Measurements from ENCODE around the gene STT3B.

Gene STT3B

GRCh38 chr3:31635545-31635944 is 102.8 kb downstream of the STT3B start:
- no peak for TF ChIP-seq CTCF (IDR thresholded peaks at IDR 0.05; ENCODE audit: insufficient read depth, low read length, poor library complexity, severe bottlenecking)
- H3K27me3 ChIP-seq (replicated peaks; ENCODE audit: control insufficient read depth, insufficient read depth, low read length), result no peaks in the 10 kb centered on the region
- H3K36me3 ChIP-seq (ENCODE audit: control insufficient read depth, insufficient read depth, low read length), result peaks cover 2% of the 10 kb centered on the region
- DNase-seq (ENCODE audit: extremely low read depth, insufficient read length), result no peak
- no peak overlapping the region for H3K4me3 ChIP-seq (replicated peaks; ENCODE audit: low read depth, low read length)

DNA sequence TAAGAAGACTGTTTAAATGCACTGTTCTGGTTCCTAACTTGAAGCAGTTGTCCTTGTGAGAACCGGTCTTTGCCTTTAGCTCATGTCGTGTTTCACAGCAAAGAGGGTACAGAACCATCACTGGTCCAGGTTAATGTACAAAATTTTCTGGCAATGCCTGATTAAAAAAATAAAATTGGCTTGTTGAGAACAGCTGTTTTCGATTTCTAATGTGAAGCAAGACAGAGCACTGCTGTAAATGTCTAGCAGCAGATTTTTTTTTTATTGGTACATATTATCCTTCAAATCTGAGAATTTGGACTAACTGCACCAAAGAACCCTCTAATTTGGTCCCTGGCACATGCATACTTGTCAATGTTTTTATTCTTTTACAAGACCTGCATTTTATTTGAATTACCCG is 103.3 kb downstream of the STT3B start:
- TF ChIP-seq CTCF (IDR thresholded peaks at IDR 0.05; ENCODE audit: insufficient read depth, low read length, poor library complexity, severe bottlenecking), result no peak
- Histone ChIP-seq H3K27me3 (replicated peaks; ENCODE audit: control insufficient read depth, insufficient read depth, low read length) (no peaks in the 10 kb centered on the region), H3K4me3 (replicated peaks; ENCODE audit: low read depth, low read length) (no peak overlapping the region), H3K36me3 (ENCODE audit: control insufficient read depth, insufficient read depth, low read length) (peaks cover 2% of the 10 kb centered on the region)
- DNase-seq (ENCODE audit: extremely low read depth, insufficient read length), result no peak

- Histone ChIP-seq H3K36me3 (ENCODE audit: control insufficient read depth, insufficient read depth, low read length) (no peaks in the 10 kb centered on the region), H3K27me3 (replicated peaks; ENCODE audit: control insufficient read depth, insufficient read depth, low read length) (no peaks in the 10 kb centered on the region), H3K4me3 (replicated peaks; ENCODE audit: low read depth, low read length) (no peak overlapping the region)
- no peak for DNase-seq (ENCODE audit: extremely low read depth, insufficient read length)
- no peak for TF ChIP-seq CTCF (IDR thresholded peaks at IDR 0.05; ENCODE audit: insufficient read depth, low read length, poor library complexity, severe bottlenecking)
Observed at GRCh38 chr3:31636694-31637442, 104.1 kb downstream of the STT3B start.

GRCh38 chr3:31639828-31640227 is 107.1 kb downstream of the STT3B start:
- no peak for DNase-seq (ENCODE audit: extremely low read depth, insufficient read length)
- H3K4me3 ChIP-seq (replicated peaks; ENCODE audit: low read depth, low read length), result no peak overlapping the region
- no peak for TF ChIP-seq CTCF (IDR thresholded peaks at IDR 0.05; ENCODE audit: insufficient read depth, low read length, poor library complexity, severe bottlenecking)
- H3K36me3 ChIP-seq (ENCODE audit: control insufficient read depth, insufficient read depth, low read length), result no peaks in the 10 kb centered on the region
- H3K27me3 ChIP-seq (replicated peaks; ENCODE audit: control insufficient read depth, insufficient read depth, low read length), result no peaks in the 10 kb centered on the region

DNA sequence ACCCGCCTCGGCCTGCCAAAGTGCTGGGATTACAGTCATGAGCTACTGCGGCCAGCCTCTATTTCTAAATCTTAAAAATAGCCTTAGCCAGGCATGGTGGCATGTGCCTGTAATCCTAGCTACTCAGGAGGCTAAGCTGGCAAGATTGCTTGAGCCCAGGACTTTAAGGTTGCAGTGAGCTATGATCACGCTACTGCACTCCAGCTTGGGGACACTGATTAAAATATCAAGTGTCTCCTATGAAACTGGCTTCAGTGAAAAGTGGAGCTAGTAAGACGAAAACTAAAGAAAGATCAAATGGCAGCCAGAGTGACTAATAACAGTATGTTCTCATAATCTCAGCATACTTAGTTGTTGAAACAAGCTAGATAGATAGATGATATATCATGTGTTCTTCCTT is 112.5 kb downstream of the STT3B start:
- peaks cover 1% of the 10 kb centered on the region for H3K36me3 ChIP-seq (ENCODE audit: control insufficient read depth, insufficient read depth, low read length)
- no peaks in the 10 kb centered on the region for H3K27me3 ChIP-seq (replicated peaks; ENCODE audit: control insufficient read depth, insufficient read depth, low read length)
- DNase-seq (ENCODE audit: extremely low read depth, insufficient read length), result no peak
- TF ChIP-seq CTCF (IDR thresholded peaks at IDR 0.05; ENCODE audit: insufficient read depth, low read length, poor library complexity, severe bottlenecking), result no peak
- H3K4me3 ChIP-seq (replicated peaks; ENCODE audit: low read depth, low read length), result no peak overlapping the region

Measured in GM06990 (cell line).